ENCODE measurements around the gene FOXA1.
A peak's percentile ranks its signal among the peaks of the same experiment; 100 is the strongest.

FOXA1 gene

GRCh38 chr14:37620856-37621255 lies 25.8 kb upstream of the FOXA1 start:
- Histone ChIP-seq H3K36me3 (ENCODE audit: control insufficient read depth, insufficient read depth, low read length) (no peaks in the 10 kb centered on the region), H3K27ac (ENCODE audit: low read depth, low read length) (no peak overlapping the region), H3K9ac (ENCODE audit: low read depth, low read length) (no peak overlapping the region), H3K4me1 (ENCODE audit: control insufficient read depth, insufficient read depth, low read length) (no peaks in the 10 kb centered on the region), H3K9me3 (ENCODE audit: control insufficient read depth, insufficient read depth, low read length) (peaks cover 3% of the 10 kb centered on the region), H3K4me3 (ENCODE audit: low read depth, low read length) (no peak overlapping the region), H3K27me3 (ENCODE audit: control insufficient read depth, insufficient read depth, low read length) (peaks cover 50% of the 10 kb centered on the region)

GRCh38 chr14:37618498-37619028 lies 23.5 kb upstream of the FOXA1 start:
- Histone ChIP-seq H3K4me1 (ENCODE audit: control insufficient read depth, insufficient read depth, low read length) (no peaks in the 10 kb centered on the region), H3K27ac (ENCODE audit: low read depth, low read length) (no peak overlapping the region), H3K9me3 (ENCODE audit: control insufficient read depth, insufficient read depth, low read length) (peaks cover 21% of the 10 kb centered on the region), H3K9ac (ENCODE audit: low read depth, low read length) (no peak overlapping the region), H3K36me3 (ENCODE audit: control insufficient read depth, insufficient read depth, low read length) (no peaks in the 10 kb centered on the region), H3K4me3 (ENCODE audit: low read depth, low read length) (no peak overlapping the region), H3K27me3 (ENCODE audit: control insufficient read depth, insufficient read depth, low read length) (peaks cover 41% of the 10 kb centered on the region)

- Histone ChIP-seq H3K36me3 (ENCODE audit: control insufficient read depth, insufficient read depth, low read length) (no peaks in the 10 kb centered on the region), H3K9me3 (ENCODE audit: control insufficient read depth, insufficient read depth, low read length) (peaks cover 21% of the 10 kb centered on the region), H3K9ac (ENCODE audit: low read depth, low read length) (no peak overlapping the region), H3K4me3 (ENCODE audit: low read depth, low read length) (no peak overlapping the region), H3K4me1 (ENCODE audit: control insufficient read depth, insufficient read depth, low read length) (no peaks in the 10 kb centered on the region), H3K27me3 (ENCODE audit: control insufficient read depth, insufficient read depth, low read length) (peaks cover 36% of the 10 kb centered on the region), H3K27ac (ENCODE audit: low read depth, low read length) (no peak overlapping the region)
Measured at GRCh38 chr14:37617864-37618365, 22.9 kb upstream of the FOXA1 start.

- Histone ChIP-seq H3K27me3 (ENCODE audit: control insufficient read depth, insufficient read depth, low read length) (peaks cover 36% of the 10 kb centered on the region), H3K4me1 (ENCODE audit: control insufficient read depth, insufficient read depth, low read length) (no peaks in the 10 kb centered on the region), H3K9ac (ENCODE audit: low read depth, low read length) (no peak overlapping the region), H3K27ac (ENCODE audit: low read depth, low read length) (no peak overlapping the region), H3K36me3 (ENCODE audit: control insufficient read depth, insufficient read depth, low read length) (no peaks in the 10 kb centered on the region), H3K9me3 (ENCODE audit: control insufficient read depth, insufficient read depth, low read length) (peaks cover 25% of the 10 kb centered on the region), H3K4me3 (ENCODE audit: low read depth, low read length) (no peak overlapping the region)
Measured at GRCh38 chr14:37616853-37617252, 21.8 kb upstream of the FOXA1 start.

DNA sequence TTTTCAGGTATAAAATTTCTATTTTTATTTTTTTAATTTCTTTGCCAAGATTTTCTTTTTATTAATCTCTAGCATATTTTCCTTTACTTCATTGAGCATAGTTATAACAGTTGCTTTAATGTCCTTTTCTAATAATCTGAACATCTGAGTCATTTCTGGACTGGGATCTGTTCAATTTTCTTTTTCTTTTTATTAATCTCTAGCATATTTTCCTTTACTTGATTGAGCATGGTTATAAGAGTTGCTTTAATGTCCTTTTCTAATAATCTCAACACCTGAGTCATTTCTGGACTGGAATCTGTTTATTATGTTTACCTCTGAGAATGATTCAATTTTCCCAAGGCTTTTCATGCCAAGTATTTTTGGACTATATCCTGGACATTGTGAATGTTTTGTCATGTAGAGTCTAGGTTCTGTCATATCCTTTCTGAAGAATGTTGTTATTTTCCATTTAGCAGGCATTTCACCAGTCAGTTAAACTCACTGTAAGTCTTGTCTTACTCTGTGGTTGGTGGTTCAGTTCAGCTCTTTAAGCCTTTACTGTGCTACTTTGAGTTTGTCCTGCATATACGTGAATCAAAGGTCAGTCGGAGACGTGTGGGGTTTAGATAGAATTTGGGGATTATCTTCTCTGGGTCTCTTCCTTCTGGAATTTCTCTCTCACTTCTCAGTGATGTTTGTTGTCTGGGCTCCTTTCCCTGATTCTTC lies 20.7 kb upstream of the FOXA1 start:
- Histone ChIP-seq H3K9me3 (ENCODE audit: control insufficient read depth, insufficient read depth, low read length) (peaks cover 26% of the 10 kb centered on the region), H3K27me3 (ENCODE audit: control insufficient read depth, insufficient read depth, low read length) (peaks cover 36% of the 10 kb centered on the region), H3K36me3 (ENCODE audit: control insufficient read depth, insufficient read depth, low read length) (no peaks in the 10 kb centered on the region), H3K4me3 (ENCODE audit: low read depth, low read length) (no peak overlapping the region), H3K4me1 (ENCODE audit: control insufficient read depth, insufficient read depth, low read length) (no peaks in the 10 kb centered on the region), H3K9ac (ENCODE audit: low read depth, low read length) (no peak overlapping the region), H3K27ac (ENCODE audit: low read depth, low read length) (no peak overlapping the region)

DNA sequence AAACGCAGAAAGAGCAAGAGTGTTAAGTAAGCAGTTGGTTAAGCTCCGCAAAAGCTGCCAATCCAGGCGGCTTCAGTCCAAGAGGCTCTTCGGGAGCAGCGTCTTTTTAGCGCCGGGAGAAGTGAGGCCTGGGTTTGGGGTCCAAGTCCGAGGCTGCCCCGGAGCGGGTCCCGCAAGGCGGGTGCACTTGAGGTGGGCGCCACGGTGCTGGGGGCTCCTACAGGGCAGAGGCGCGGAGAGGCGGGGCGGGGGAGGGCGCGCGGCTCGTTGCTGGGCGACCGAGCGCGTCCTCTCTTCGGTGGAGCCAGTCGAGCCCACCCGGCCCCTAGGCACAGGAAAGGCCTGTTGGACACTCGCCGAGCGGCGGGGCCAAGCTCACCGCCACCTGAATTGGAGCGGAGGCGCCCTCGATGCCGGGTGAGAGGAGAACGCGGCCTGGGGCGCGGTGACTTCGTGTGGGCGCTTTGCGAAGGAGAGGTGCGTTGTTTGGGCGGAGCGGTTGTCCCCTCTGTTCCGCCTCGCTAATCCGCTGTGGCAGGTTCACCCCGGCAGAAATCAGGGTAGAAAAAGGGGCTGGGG lies 16.0 kb upstream of the FOXA1 start:
- H3K9me3 ChIP-seq (ENCODE audit: control insufficient read depth, insufficient read depth, low read length): peaks cover 25% of the 10 kb centered on the region
- H3K4me3 ChIP-seq (ENCODE audit: low read depth, low read length): peak overlapping the region; percentile 49
- no peaks in the 10 kb centered on the region for H3K36me3 ChIP-seq (ENCODE audit: control insufficient read depth, insufficient read depth, low read length)

GRCh38 chr14:37608649-37609048 lies 13.6 kb upstream of the FOXA1 start:
- peaks cover 91% of the 10 kb centered on the region for H3K27me3 ChIP-seq (ENCODE audit: control insufficient read depth, insufficient read depth, low read length)
- no peak overlapping the region for H3K9ac ChIP-seq (ENCODE audit: low read depth, low read length)
- H3K27ac ChIP-seq (ENCODE audit: low read depth, low read length): no peak overlapping the region
- no peak overlapping the region for H3K4me3 ChIP-seq (ENCODE audit: low read depth, low read length)
- H3K9me3 ChIP-seq (ENCODE audit: control insufficient read depth, insufficient read depth, low read length): peaks cover 4% of the 10 kb centered on the region; the same call in 1 of the 2 replicates
- H3K36me3 ChIP-seq (ENCODE audit: control insufficient read depth, insufficient read depth, low read length): no peaks in the 10 kb centered on the region
- no peaks in the 10 kb centered on the region for H3K4me1 ChIP-seq (ENCODE audit: control insufficient read depth, insufficient read depth, low read length)

More for the DNA sequence above, 16.0 kb upstream of the FOXA1 start:
- Histone ChIP-seq H3K27ac (ENCODE audit: low read depth, low read length) (no peak overlapping the region), H3K9ac (ENCODE audit: low read depth, low read length) (no peak overlapping the region), H3K4me1 (ENCODE audit: control insufficient read depth, insufficient read depth, low read length) (no peaks in the 10 kb centered on the region), H3K27me3 (ENCODE audit: control insufficient read depth, insufficient read depth, low read length) (peaks cover 67% of the 10 kb centered on the region)

- peaks cover 97% of the 10 kb centered on the region for H3K27me3 ChIP-seq (ENCODE audit: control insufficient read depth, insufficient read depth, low read length)
- H3K9ac ChIP-seq (ENCODE audit: low read depth, low read length): no peak overlapping the region
- H3K9me3 ChIP-seq (ENCODE audit: control insufficient read depth, insufficient read depth, low read length): no peaks in the 10 kb centered on the region
- H3K36me3 ChIP-seq (ENCODE audit: control insufficient read depth, insufficient read depth, low read length): no peaks in the 10 kb centered on the region
- no peak overlapping the region for H3K27ac ChIP-seq (ENCODE audit: low read depth, low read length)
- no peaks in the 10 kb centered on the region for H3K4me1 ChIP-seq (ENCODE audit: control insufficient read depth, insufficient read depth, low read length)
- no peak overlapping the region for H3K4me3 ChIP-seq (ENCODE audit: low read depth, low read length)
Measured at GRCh38 chr14:37606678-37607077, 11.6 kb upstream of the FOXA1 start.

DNA sequence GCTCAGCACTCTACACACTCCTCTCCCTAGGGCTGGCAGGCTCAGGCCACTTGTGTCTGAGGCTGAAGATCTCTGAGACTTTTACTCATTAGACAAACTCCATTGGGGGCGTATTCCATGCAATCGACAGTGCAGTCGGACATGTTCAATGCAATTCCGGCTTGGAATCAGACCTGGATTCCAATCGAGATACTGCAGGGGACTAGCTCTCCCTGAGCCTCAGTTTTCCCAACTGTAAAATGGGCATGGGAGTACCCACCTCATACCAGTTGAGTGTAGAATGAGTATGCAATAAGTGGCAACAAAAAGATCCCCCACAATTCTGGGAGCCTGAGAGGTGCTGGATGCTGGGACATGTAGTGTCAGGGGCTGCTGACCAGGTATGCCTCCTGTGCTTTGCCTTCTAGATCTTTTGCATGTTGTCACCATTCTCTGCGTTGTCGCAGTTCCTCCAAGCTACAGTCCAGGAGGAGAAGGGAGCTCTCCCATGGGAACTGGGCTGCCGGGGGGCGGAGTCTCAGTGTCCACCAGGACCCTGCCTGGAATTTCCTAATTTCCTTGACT lies 8.7 kb upstream of the FOXA1 start:
- Histone ChIP-seq H3K9ac (ENCODE audit: low read depth, low read length) (no peak overlapping the region), H3K9me3 (ENCODE audit: control insufficient read depth, insufficient read depth, low read length) (no peaks in the 10 kb centered on the region), H3K36me3 (ENCODE audit: control insufficient read depth, insufficient read depth, low read length) (no peaks in the 10 kb centered on the region), H3K4me3 (ENCODE audit: low read depth, low read length) (no peak overlapping the region), H3K4me1 (ENCODE audit: control insufficient read depth, insufficient read depth, low read length) (peaks cover 11% of the 10 kb centered on the region; the same call in 1 of the 2 replicates), H3K27me3 (ENCODE audit: control insufficient read depth, insufficient read depth, low read length) (peaks cover 97% of the 10 kb centered on the region), H3K27ac (ENCODE audit: low read depth, low read length) (no peak overlapping the region)

GRCh38 chr14:37602605-37603453 lies 7.8 kb upstream of the FOXA1 start:
- H3K27me3 ChIP-seq (ENCODE audit: control insufficient read depth, insufficient read depth, low read length): peaks cover 100% of the 10 kb centered on the region
- H3K4me3 ChIP-seq (ENCODE audit: low read depth, low read length): no peak overlapping the region
- H3K9me3 ChIP-seq (ENCODE audit: control insufficient read depth, insufficient read depth, low read length): no peaks in the 10 kb centered on the region
- no peaks in the 10 kb centered on the region for H3K36me3 ChIP-seq (ENCODE audit: control insufficient read depth, insufficient read depth, low read length)
- no peak overlapping the region for H3K9ac ChIP-seq (ENCODE audit: low read depth, low read length)
- no peak overlapping the region for H3K27ac ChIP-seq (ENCODE audit: low read depth, low read length)
- peaks cover 18% of the 10 kb centered on the region; the same call in 1 of the 2 replicates for H3K4me1 ChIP-seq (ENCODE audit: control insufficient read depth, insufficient read depth, low read length)
